ENCODE measurements around the gene WDR20.

- TF ChIP-seq CTCF (IDR thresholded peaks at IDR 0.05; ENCODE audit: poor library complexity) (no peak), EZH2 (IDR thresholded peaks at IDR 0.05; ENCODE audit: borderline replicate concordance) (no peak)
Observed at GRCh38 chr14:102213984-102214658, 74.4 kb downstream of the WDR20 start.

Data from hepatocyte (in vitro differentiated cells).